GM12878 (cell line): ENCODE results near the gene RPLP2. TPM values are rescaled to one million over a fixed set of nuclear protein-coding genes. Genes with fewer than 3 reads are reported as not detected.

Experiments
- BHLHE40 ChIP-seq, 2 experiments: fragments of 450-650 bp in 1 of 2; IDR thresholded peaks; 2 replicates each; pipeline ENCODE4 v1.6.1; 2011 to 2017; ENCODE audit warnings: low read depth in 2 of 2, borderline replicate concordance in 1 of 2, improper control_type of control experiment in 1 of 2, low read length in 1 of 2, mild to moderate bottlenecking in 1 of 2
- BMI1 ChIP-seq: fragments of 450-650 bp; IDR thresholded peaks from 2 replicates; pipeline ENCODE4 v1.6.1; 2016; ENCODE audit warnings: mild to moderate bottlenecking, moderate library complexity, borderline replicate concordance
- BRCA1 ChIP-seq: IDR thresholded peaks from 2 replicates; pipeline ENCODE4 v1.6.1; 2011; ENCODE audit warnings: low read depth, low read length, improper control_type of control experiment
- CEBPB ChIP-seq, 2 experiments: fragments of 150-350 bp in 1 of 2; IDR thresholded peaks; 2 replicates each; pipeline ENCODE4 v1.6.1; 2012 to 2014; ENCODE audit warnings: low read depth in 2 of 2, low read length in 2 of 2, borderline replicate concordance in 1 of 2, inconsistent platforms in 1 of 2
- CHD2 ChIP-seq: IDR thresholded peaks from 2 replicates; pipeline ENCODE4 v1.6.1; 2011; ENCODE audit warnings: low read depth, low read length, improper control_type of control experiment, borderline replicate concordance
- ESRRA ChIP-seq: IDR thresholded peaks from 2 replicates; pipeline ENCODE4 v1.6.1; 2012; ENCODE audit warnings: mild to moderate bottlenecking, low read length, improper control_type of control experiment
- IKZF1 ChIP-seq: fragments of 450-650 bp; conservative IDR thresholded peaks from 2 replicates; pipeline ENCODE4 v1.6.1; 2017; ENCODE audit warnings: antibody characterized with exemption, mild to moderate bottlenecking
- IKZF2 ChIP-seq, 2 experiments: fragments of 450-650 bp; IDR thresholded peaks; 2 replicates each; pipeline ENCODE4 v1.6.1; 2017; ENCODE audit warnings: mild to moderate bottlenecking in 2 of 2, moderate library complexity in 2 of 2
- JUNB ChIP-seq: IDR thresholded peaks from 2 replicates; pipeline ENCODE4 v1.6.1; 2016; ENCODE audit warnings: antibody characterized with exemption, mild to moderate bottlenecking
- KAT2A ChIP-seq: conservative IDR thresholded peaks from 2 replicates; pipeline ENCODE4 v1.6.1; 2011; ENCODE audit warnings: low read depth, low read length; ENCODE audit not compliant: control insufficient read depth
- MTA3 ChIP-seq: IDR thresholded peaks from 2 replicates; pipeline ENCODE4 v1.6.1; 2012; ENCODE audit warnings: low read length, inconsistent platforms, borderline replicate concordance
- NFIC ChIP-seq: IDR thresholded peaks from 2 replicates; pipeline ENCODE4 v1.6.1; 2012; ENCODE audit warnings: low read depth, mild to moderate bottlenecking, inconsistent platforms, low read length, moderate library complexity
- NFYA ChIP-seq: IDR thresholded peaks from 2 replicates; pipeline ENCODE4 v1.6.1; 2011; ENCODE audit warnings: low read depth, mild to moderate bottlenecking, low read length, improper control_type of control experiment, borderline replicate concordance
- POU2F2 ChIP-seq: IDR thresholded peaks from 3 replicates; pipeline ENCODE4 v1.6.1; 2011; ENCODE audit warnings: low read depth, mild to moderate bottlenecking, low read length, borderline replicate concordance
- RB1 ChIP-seq: fragments of 450-650 bp; formaldehyde crosslinking; IDR thresholded peaks from 2 replicates; pipeline ENCODE4 v1.6.1; 2017; ENCODE audit warnings: mild to moderate bottlenecking, borderline replicate concordance
- RCOR1 ChIP-seq: conservative IDR thresholded peaks from 2 replicates; pipeline ENCODE4 v1.6.1; 2012; ENCODE audit warnings: low read depth, low read length, improper control_type of control experiment
- RELA ChIP-seq: fragments of 450-650 bp; IDR thresholded peaks from 2 replicates; pipeline ENCODE4 v1.8.0; 2014; ENCODE audit warnings: borderline replicate concordance; ENCODE audit not compliant: partially characterized antibody
- RFX5 ChIP-seq: IDR thresholded peaks from 2 replicates; pipeline ENCODE4 v1.6.1; 2011; ENCODE audit warnings: low read depth, low read length, improper control_type of control experiment
- SREBF2 ChIP-seq: IDR thresholded peaks from 2 replicates; pipeline ENCODE4 v1.6.1; 2012; ENCODE audit warnings: mild to moderate bottlenecking, low read length
- SUZ12 ChIP-seq: fragments of 200-600 bp; sonication (generic); IDR thresholded peaks from one replicate; pipeline ENCODE4 v1.6.1; 2018; ENCODE audit warnings: antibody characterized with exemption, mild to moderate bottlenecking; ENCODE audit not compliant: unreplicated experiment
- ZZZ3 ChIP-seq: IDR thresholded peaks from 2 replicates; pipeline ENCODE4 v1.6.1; 2011; ENCODE audit warnings: low read depth; ENCODE audit not compliant: control insufficient read depth, insufficient read length
- polyA plus RNA-seq, 11 experiments: library from polyadenylated mRNA; depleted of rRNA in 4 of 11; unstranded in 6 of 11; stranded (reverse) in 5 of 11; fragments of >200 nt; fragmentation: Nextera tagmentation in 4 of 11; fragmentation: Illumina TruSeq in 1 of 11; extraction: Ambion mirVana in 4 of 11; extraction: Trizol in 1 of 11; gene quantifications; 1 replicate in 1 of 11; 2 replicates in 10 of 11; pipeline versions ENCODE4 v1.2.1 to v1.2.3, GENCODE V29; 2011 to 2016; ENCODE audit warnings: inconsistent platforms in 2 of 11, missing spikeins in 2 of 11, low read depth in 1 of 11
- total RNA-seq, 4 experiments: library from RNA; depleted of rRNA in 3 of 4; stranded (reverse); fragments of >200 nt in 3 of 4; fragmentation: Illumina TruSeq in 1 of 4; extraction: Trizol in 1 of 4; gene quantifications; 2 replicates each; pipeline versions ENCODE4 v1.2.1 to v1.2.3, GENCODE V29; 2013 to 2021
- TF ChIP-seq, protein P1 (sequence below): fragments of 450-650 bp; IDR thresholded peaks from 2 replicates; pipeline ENCODE4 v1.6.1; 2017; ENCODE audit warnings: mild to moderate bottlenecking
- TF ChIP-seq, protein P2 (sequence below): fragments of 450-650 bp; IDR thresholded peaks from 2 replicates; pipeline ENCODE4 v1.6.1; 2016; ENCODE audit warnings: mild to moderate bottlenecking
- TF ChIP-seq, protein P3 (sequence below): IDR thresholded peaks from 2 replicates; pipeline ENCODE4 v1.6.1; 2012; ENCODE audit warnings: low read length, inconsistent platforms
- TF ChIP-seq, protein P4 (sequence below): IDR thresholded peaks from 2 replicates; pipeline ENCODE4 v1.6.1; 2012; ENCODE audit warnings: low read depth, low read length, improper control_type of control experiment

RPLP2 gene
- total and polyA plus RNA-seq, 10 of the 15 experiments (the other 5 are each of a cell fraction or from before 2014, with no cell fraction given), result 488 to 3,558 (median 1,481) TPM

DNA sequence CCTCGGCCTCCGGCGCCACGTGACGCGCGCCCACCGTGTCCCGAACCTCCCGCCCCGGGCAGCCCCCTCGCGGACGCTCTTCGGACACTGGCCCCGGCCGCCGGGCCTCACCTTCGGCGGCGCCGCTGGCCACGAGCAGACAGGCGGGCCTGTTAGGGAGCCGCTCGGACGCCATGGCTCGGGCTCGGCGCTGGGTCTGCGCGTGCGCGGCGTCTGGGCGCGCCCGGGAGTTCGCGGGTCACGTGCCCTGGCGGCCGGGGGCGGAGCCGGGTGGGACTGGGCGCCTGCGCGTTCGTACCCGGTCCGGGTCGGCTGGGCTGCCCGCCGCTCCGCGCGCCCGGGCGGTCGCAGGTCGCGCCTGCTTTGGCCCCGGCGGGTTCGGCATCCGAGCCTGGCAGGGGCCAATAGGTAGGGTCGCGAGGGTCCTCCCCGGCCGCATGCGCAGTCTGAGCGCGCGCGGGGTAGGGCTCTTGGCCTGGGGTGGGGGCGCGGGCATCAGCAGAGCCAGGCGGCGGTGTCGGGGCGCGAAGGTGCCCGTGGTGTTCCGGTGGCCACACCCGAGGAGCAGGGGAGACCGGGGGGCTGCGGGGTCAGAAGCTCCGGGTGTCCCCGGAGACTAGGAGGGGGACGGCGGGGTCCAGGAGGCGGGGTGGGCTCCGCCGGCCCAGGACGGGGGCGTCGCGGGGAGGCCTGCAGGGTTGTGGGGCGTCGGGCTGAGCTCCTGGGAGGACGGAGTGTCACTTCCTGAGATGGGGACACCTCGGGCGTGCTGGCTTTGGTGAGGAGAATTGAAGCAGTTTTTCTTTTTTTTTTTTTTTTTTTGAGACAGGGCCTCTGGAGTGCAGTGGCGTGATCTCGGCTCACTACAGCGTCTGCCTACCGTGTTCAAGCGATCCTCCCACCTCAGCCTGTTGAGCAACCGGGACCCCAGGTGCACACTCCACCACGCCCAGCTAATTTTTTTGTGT, 32.2 kb upstream of the RPLP2 start, which contains the start of gene GATD1 (continued):
- TF ChIP-seq KAT2A (no peak), NFIC (no peak), RB1 (peak; percentile 91; the same call in 1 of the 2 replicates), IKZF1 (peak; percentile 76), BMI1 (no peak), RCOR1 (no peak), BRCA1 (no peak), ZZZ3 (no peak), BHLHE40 (IDR thresholded peaks at IDR 0.05; ENCODE audit: borderline replicate concordance in 1 of 2, low read depth in 2 of 2, low read length in 1 of 2) (peak; percentile 89 to 98), MTA3 (no peak), RELA (peak; percentile 73), JUNB (no peak), IKZF2 (IDR thresholded peaks at IDR 0.05) (no peak), CEBPB (IDR thresholded peaks at IDR 0.05; ENCODE audit: borderline replicate concordance in 1 of 2, low read depth in 2 of 2, low read length in 2 of 2) (no peak), CHD2 (no peak), SREBF2 (no peak), POU2F2 (no peak), NFYA (no peak), ESRRA (no peak), SUZ12 (no peak), RFX5 (no peak)
- TF ChIP-seq, protein P1, sequence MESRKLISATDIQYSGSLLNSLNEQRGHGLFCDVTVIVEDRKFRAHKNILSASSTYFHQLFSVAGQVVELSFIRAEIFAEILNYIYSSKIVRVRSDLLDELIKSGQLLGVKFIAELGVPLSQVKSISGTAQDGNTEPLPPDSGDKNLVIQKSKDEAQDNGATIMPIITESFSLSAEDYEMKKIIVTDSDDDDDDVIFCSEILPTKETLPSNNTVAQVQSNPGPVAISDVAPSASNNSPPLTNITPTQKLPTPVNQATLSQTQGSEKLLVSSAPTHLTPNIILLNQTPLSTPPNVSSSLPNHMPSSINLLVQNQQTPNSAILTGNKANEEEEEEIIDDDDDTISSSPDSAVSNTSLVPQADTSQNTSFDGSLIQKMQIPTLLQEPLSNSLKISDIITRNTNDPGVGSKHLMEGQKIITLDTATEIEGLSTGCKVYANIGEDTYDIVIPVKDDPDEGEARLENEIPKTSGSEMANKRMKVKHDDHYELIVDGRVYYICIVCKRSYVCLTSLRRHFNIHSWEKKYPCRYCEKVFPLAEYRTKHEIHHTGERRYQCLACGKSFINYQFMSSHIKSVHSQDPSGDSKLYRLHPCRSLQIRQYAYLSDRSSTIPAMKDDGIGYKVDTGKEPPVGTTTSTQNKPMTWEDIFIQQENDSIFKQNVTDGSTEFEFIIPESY, result no peak
- TF ChIP-seq, protein P2, sequence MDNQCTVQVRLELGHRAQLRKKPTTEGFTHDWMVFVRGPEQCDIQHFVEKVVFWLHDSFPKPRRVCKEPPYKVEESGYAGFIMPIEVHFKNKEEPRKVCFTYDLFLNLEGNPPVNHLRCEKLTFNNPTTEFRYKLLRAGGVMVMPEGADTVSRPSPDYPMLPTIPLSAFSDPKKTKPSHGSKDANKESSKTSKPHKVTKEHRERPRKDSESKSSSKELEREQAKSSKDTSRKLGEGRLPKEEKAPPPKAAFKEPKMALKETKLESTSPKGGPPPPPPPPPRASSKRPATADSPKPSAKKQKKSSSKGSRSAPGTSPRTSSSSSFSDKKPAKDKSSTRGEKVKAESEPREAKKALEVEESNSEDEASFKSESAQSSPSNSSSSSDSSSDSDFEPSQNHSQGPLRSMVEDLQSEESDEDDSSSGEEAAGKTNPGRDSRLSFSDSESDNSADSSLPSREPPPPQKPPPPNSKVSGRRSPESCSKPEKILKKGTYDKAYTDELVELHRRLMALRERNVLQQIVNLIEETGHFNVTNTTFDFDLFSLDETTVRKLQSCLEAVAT, result 0 out of 2 replicates have a peak, but pooled peaks have one; percentile 23
- TF ChIP-seq, protein P3, sequence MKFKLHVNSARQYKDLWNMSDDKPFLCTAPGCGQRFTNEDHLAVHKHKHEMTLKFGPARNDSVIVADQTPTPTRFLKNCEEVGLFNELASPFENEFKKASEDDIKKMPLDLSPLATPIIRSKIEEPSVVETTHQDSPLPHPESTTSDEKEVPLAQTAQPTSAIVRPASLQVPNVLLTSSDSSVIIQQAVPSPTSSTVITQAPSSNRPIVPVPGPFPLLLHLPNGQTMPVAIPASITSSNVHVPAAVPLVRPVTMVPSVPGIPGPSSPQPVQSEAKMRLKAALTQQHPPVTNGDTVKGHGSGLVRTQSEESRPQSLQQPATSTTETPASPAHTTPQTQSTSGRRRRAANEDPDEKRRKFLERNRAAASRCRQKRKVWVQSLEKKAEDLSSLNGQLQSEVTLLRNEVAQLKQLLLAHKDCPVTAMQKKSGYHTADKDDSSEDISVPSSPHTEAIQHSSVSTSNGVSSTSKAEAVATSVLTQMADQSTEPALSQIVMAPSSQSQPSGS, result no peak
- TF ChIP-seq, protein P4, sequence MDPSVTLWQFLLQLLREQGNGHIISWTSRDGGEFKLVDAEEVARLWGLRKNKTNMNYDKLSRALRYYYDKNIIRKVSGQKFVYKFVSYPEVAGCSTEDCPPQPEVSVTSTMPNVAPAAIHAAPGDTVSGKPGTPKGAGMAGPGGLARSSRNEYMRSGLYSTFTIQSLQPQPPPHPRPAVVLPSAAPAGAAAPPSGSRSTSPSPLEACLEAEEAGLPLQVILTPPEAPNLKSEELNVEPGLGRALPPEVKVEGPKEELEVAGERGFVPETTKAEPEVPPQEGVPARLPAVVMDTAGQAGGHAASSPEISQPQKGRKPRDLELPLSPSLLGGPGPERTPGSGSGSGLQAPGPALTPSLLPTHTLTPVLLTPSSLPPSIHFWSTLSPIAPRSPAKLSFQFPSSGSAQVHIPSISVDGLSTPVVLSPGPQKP, result no peak
